ENCODE results near the gene SLC28A1. TPM values are rescaled to one million over a fixed set of nuclear protein-coding genes. Genes with fewer than 3 reads are reported as not detected.

SLC28A1 gene
- total RNA-seq, 1 experiment from 2014 or later: not detected

DNA sequence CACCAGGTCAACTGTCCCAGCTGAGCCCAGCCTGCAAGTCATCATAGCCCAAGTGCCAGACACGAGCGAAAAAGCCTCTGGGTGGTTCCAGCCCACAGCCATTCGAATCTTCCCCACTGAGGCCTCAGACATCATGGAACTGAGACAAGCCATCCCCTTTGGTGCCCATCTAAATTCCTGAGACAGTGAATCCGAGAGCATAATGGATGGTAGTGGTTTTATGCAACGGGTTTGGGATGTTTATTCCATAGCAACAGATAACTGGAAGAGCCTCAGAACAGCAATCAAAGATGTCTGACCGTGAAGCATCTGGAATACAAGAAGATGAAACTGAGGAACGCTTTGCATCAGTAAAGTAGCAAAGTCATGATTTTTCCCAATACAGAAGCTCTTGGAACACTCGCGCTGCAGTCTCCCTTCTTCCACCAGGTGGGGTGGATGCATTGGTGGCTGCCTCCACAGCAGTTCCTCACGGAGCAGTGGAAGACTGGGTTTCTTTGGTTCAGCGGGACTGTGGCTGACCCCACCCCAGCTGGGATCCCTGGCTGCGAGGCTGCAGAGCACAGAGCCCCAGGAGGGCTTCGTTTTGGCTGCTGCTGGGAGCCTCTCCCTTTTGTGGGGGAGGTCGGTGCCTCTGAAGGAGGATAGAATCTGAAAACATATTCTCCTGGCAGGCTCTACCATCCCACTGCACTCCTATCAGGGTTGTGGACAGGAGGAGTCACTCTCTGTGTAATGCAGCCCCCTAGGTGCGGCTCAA, 70.8 kb downstream of the SLC28A1 start:
- no peak overlapping the region for H3K27ac ChIP-seq (ENCODE audit: low read length)
- H3K4me1 ChIP-seq (ENCODE audit: control insufficient read depth, insufficient read depth, low read length): peaks cover 5% of the 10 kb centered on the region
- POLR2A ChIA-PET: interaction anchor here (0.6 kb wide), 1 partner anchor 31 kb away, joined by 3 read pairs; no protein-coding TSS in a partner anchor
- H3K4me3 ChIP-seq (ENCODE audit: low read depth in 2 of 2, low read length in 2 of 2): peak overlapping the region; percentile 29 to 52
- DNase-seq (ENCODE audit: low read depth, low spot score) (peak; percentile 41), ATAC-seq (peak; percentile 99)
- no TSS peak for BruUV-seq (replicated peaks)
- H3K27me3 ChIP-seq (ENCODE audit: control insufficient read depth, insufficient read depth, low read length): no peaks in the 10 kb centered on the region
- no peaks in the 10 kb centered on the region for H3K36me3 ChIP-seq (ENCODE audit: control insufficient read depth, insufficient read depth, low read length)
- CTCF ChIA-PET: interaction anchor here (1.0 kb wide), 1 partner anchor 92 kb away, joined by 6 read pairs; no protein-coding TSS in a partner anchor
- H3K9me3 ChIP-seq (ENCODE audit: control insufficient read depth, insufficient read depth, low read depth, low read length): no peaks in the 10 kb centered on the region
- TF ChIP-seq, protein P1, sequence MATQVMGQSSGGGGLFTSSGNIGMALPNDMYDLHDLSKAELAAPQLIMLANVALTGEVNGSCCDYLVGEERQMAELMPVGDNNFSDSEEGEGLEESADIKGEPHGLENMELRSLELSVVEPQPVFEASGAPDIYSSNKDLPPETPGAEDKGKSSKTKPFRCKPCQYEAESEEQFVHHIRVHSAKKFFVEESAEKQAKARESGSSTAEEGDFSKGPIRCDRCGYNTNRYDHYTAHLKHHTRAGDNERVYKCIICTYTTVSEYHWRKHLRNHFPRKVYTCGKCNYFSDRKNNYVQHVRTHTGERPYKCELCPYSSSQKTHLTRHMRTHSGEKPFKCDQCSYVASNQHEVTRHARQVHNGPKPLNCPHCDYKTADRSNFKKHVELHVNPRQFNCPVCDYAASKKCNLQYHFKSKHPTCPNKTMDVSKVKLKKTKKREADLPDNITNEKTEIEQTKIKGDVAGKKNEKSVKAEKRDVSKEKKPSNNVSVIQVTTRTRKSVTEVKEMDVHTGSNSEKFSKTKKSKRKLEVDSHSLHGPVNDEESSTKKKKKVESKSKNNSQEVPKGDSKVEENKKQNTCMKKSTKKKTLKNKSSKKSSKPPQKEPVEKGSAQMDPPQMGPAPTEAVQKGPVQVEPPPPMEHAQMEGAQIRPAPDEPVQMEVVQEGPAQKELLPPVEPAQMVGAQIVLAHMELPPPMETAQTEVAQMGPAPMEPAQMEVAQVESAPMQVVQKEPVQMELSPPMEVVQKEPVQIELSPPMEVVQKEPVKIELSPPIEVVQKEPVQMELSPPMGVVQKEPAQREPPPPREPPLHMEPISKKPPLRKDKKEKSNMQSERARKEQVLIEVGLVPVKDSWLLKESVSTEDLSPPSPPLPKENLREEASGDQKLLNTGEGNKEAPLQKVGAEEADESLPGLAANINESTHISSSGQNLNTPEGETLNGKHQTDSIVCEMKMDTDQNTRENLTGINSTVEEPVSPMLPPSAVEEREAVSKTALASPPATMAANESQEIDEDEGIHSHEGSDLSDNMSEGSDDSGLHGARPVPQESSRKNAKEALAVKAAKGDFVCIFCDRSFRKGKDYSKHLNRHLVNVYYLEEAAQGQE (IDR thresholded peaks at IDR 0.05; ENCODE audit: insufficient read depth in 1 of 2, low read depth in 2 of 2, low read length in 1 of 2): no peak
- no peak for TF ChIP-seq POLR2AphosphoS5 (IDR thresholded peaks at IDR 0.05; ENCODE audit: low read depth, low read length)
- TF ChIP-seq, protein P2, sequence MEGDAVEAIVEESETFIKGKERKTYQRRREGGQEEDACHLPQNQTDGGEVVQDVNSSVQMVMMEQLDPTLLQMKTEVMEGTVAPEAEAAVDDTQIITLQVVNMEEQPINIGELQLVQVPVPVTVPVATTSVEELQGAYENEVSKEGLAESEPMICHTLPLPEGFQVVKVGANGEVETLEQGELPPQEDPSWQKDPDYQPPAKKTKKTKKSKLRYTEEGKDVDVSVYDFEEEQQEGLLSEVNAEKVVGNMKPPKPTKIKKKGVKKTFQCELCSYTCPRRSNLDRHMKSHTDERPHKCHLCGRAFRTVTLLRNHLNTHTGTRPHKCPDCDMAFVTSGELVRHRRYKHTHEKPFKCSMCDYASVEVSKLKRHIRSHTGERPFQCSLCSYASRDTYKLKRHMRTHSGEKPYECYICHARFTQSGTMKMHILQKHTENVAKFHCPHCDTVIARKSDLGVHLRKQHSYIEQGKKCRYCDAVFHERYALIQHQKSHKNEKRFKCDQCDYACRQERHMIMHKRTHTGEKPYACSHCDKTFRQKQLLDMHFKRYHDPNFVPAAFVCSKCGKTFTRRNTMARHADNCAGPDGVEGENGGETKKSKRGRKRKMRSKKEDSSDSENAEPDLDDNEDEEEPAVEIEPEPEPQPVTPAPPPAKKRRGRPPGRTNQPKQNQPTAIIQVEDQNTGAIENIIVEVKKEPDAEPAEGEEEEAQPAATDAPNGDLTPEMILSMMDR (IDR thresholded peaks at IDR 0.05): peak; percentile 92
- no peak for TF ChIP-seq SIN3A (IDR thresholded peaks at IDR 0.05; ENCODE audit: borderline replicate concordance, insufficient read depth, low read depth, low read length)
- intact Hi-C loops (cut with micrococcal nuclease; ENCODE audit: unreplicated experiment): loop anchor here (1.0 kb wide), 1 partner anchor 89 kb away; no protein-coding TSS in a partner anchor
- in situ Hi-C loops (cut with HindIII; ENCODE audit: low pct_unique_long_range_greater_than_20kb, low sequenced_read_pairs): no loop called here

DNA sequence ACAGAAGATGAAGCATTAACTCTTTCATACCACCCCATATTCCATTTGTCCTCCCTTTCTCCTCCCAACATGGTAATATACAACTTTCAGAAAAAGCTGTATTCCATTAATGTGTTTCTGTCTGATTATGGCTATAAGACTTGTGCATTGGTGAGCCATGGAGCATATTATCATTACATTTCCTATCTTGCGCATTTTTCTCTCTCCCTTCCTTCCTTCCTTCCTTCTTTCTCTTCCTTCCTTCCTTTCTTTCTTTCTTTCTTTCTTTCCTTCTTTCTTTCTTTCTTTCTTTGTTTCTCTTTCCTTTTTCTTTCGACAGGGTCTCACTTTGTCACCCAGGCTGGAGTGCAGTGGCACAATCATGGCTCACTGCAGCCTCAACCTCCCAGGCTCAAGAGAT, 71.7 kb downstream of the SLC28A1 start:
- Histone ChIP-seq H3K36me3 (ENCODE audit: control insufficient read depth, insufficient read depth, low read length) (no peaks in the 10 kb centered on the region), H3K9me3 (ENCODE audit: control insufficient read depth, insufficient read depth, low read depth, low read length) (no peaks in the 10 kb centered on the region), H3K27me3 (ENCODE audit: control insufficient read depth, insufficient read depth, low read length) (no peaks in the 10 kb centered on the region), H3K4me1 (ENCODE audit: control insufficient read depth, insufficient read depth, low read length) (peaks cover 5% of the 10 kb centered on the region), H3K27ac (ENCODE audit: low read length) (no peak overlapping the region), H3K4me3 (ENCODE audit: low read depth in 2 of 2, low read length in 2 of 2) (no peak overlapping the region)
- POLR2A ChIA-PET: no interaction called here
- no peak for DNase-seq (ENCODE audit: low read depth, low spot score)
- intact Hi-C loops (cut with micrococcal nuclease; ENCODE audit: unreplicated experiment) (no loop called here), in situ Hi-C loops (cut with HindIII; ENCODE audit: low pct_unique_long_range_greater_than_20kb, low sequenced_read_pairs) (no loop called here)
- TF ChIP-seq TCF7L2 (IDR thresholded peaks at IDR 0.05; ENCODE audit: low read depth, low read length): no peak
- TF ChIP-seq, protein P2 (IDR thresholded peaks at IDR 0.05): no peak
- no peak for TF ChIP-seq POLR2AphosphoS5 (IDR thresholded peaks at IDR 0.05; ENCODE audit: low read depth, low read length)
- no peak for TF ChIP-seq SIN3A (IDR thresholded peaks at IDR 0.05; ENCODE audit: borderline replicate concordance, insufficient read depth, low read depth, low read length)
- TF ChIP-seq, protein P1 (IDR thresholded peaks at IDR 0.05; ENCODE audit: insufficient read depth in 1 of 2, low read depth in 2 of 2, low read length in 1 of 2): no peak
- no peak for ATAC-seq
- CTCF ChIA-PET: interaction anchor here (0.7 kb wide), 1 partner anchor 212 kb away, joined by 5 read pairs; no protein-coding TSS in a partner anchor
- BruUV-seq (replicated peaks): no TSS peak

Data from Panc1 (cell line).